Astrocyte of the spinal cord (primary cell): Measurements from ENCODE around the gene TSPAN10.

Source experiments
- DNase-seq: peaks from one replicate; pipeline ENCODE4 v3.0.0; 2011; ENCODE audit warnings: low read depth, low spot score
- H3K4me3 ChIP-seq: 2 replicates; pipeline ENCODE4 v1.5.1; 2011; ENCODE audit warnings: low read depth, mild to moderate bottlenecking, low read length, moderate library complexity
- CTCF ChIP-seq: IDR thresholded peaks from 2 replicates; pipeline ENCODE4 v1.5.1; 2012; ENCODE audit warnings: low read depth, mild to moderate bottlenecking, low read length, inconsistent platforms
- in situ Hi-C: cut with HindIII; loops from 2 replicates; pipeline ENCODE4 v1.10.0; 2017; ENCODE audit warnings: low sequenced_read_pairs

Gene TSPAN10

DNA sequence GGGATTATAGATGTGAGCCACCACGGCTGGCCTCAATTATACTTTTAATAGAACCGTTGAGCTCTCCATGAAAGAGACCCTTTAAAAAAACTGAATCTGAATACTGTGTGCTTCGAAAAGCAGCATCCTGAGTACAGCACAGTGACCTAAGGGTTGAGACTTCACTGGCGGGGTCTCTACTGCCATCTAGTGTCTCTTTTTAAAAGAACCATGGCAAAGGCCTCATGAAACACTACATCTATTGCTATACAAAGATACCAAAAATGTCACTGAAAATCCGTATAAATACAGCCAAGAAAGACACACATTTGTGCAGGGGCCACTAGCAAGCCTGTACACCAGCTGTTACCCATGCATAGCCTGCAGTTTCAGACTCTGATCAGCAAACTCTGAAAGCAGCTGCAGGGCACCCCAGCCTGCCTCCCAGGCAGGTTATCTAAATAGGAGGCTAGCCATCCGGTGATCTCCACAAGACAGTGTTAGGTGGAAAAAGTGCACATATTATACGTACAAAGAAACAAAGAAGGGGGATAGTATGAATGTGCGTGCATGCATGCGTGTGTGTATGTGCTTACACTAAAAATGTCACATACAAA, 35.4 kb upstream of the TSPAN10 start:
- DNase-seq: peak; percentile 79
- no peak overlapping the region for H3K4me3 ChIP-seq
- TF ChIP-seq CTCF: peak; percentile 80
- in situ Hi-C loops: no loop called here

GRCh38 chr17:81603846-81604610, 33.0 kb upstream of the TSPAN10 start:
- no peak overlapping the region for H3K4me3 ChIP-seq
- no peak for TF ChIP-seq CTCF
- no peak for DNase-seq
- in situ Hi-C loops: no loop called here

- peak; percentile 24 for DNase-seq
- in situ Hi-C loops: no loop called here
- no peak overlapping the region for H3K4me3 ChIP-seq
- TF ChIP-seq CTCF: no peak
Measured at GRCh38 chr17:81607431-81607830, 29.6 kb upstream of the TSPAN10 start.

- in situ Hi-C loops: no loop called here
- no peak overlapping the region for H3K4me3 ChIP-seq
- peak; percentile 50 for DNase-seq
- TF ChIP-seq CTCF: no peak
Measured at GRCh38 chr17:81608082-81608481, 28.9 kb upstream of the TSPAN10 start.

DNA sequence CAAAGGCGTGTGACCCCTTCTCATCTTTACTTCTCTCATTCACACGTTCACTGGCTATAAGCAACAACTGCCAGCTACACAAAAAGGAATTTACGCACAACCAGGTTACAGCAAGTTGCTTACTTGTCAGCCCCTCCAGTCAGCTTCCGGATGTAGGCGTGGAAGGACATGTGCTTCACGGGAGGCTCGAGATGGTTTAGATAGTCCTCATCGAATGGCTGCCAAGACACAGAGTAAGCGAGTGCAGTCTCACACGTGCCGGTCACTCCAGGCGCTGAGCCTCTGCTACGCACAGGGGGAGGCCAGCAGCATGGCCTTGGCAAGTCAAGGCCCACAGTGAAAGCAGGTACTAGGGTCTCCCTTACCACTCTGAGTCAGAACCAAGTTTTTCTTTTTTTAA, 28.4 kb upstream of the TSPAN10 start:
- no peak for TF ChIP-seq CTCF
- in situ Hi-C loops: no loop called here
- H3K4me3 ChIP-seq: no peak overlapping the region
- no peak for DNase-seq

DNA sequence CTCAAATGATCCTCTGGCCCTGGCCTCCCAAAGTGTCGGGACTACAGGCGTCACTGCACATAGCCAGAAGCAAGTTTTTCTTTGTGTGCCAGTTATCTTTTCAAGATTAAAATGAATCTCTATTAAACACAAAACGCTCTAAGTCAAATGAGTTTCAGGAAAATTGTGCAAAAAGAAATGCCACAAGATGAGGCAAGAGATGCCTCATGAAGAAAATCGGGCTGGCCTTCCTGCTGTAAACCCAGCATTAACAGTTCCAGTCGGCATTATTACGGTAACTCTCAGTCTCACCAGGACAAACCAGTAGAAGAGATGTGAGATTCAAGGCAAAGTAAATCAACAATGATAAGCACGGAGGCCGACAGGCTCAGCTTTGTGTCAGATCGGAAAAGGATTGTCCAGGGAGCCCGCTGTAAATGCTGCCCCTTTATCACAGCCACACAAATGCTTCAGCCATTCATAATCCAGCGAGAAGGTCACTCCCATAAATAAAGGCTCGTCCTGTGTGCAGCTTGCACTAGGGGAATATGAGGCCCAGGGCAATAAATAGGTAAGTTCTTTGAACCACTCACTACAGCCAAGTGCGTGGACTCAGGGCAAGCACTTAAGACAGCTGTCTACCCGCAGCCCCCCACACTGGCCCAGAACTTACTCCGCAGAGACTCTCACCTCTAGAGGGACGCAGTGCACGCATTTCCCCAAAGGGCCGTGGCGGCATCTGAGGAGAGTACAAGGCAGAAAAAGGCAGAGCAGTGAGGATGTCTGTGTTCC, 27.3 kb upstream of the TSPAN10 start:
- no peak overlapping the region for H3K4me3 ChIP-seq
- TF ChIP-seq CTCF: no peak
- in situ Hi-C loops: no loop called here
- DNase-seq: no peak
